GM18858 (cell line): ENCODE results near the gene ZCCHC14.

ENCODE experiments used
- ATAC-seq: cut with Tn5 transposase; IDR thresholded peaks from one replicate; pipeline ENCODE4 v1.9.1; 2021; ENCODE audit not compliant: unreplicated experiment

The ZCCHC14 gene

GRCh38 chr16:87435372-87436224, 57.2 kb downstream of the ZCCHC14 start:
- no peak for ATAC-seq

GRCh38 chr16:87434146-87434667, 58.6 kb downstream of the ZCCHC14 start:
- no peak for ATAC-seq

GRCh38 chr16:87432330-87432915, 60.4 kb downstream of the ZCCHC14 start:
- no peak for ATAC-seq

GRCh38 chr16:87431926-87432325, 60.9 kb downstream of the ZCCHC14 start:
- ATAC-seq: no peak

- ATAC-seq: no peak
Measured at GRCh38 chr16:87426423-87427215, 66.2 kb downstream of the ZCCHC14 start.

GRCh38 chr16:87425941-87426340, 66.9 kb downstream of the ZCCHC14 start:
- no peak for ATAC-seq

GRCh38 chr16:87424266-87424665, 68.6 kb downstream of the ZCCHC14 start:
- no peak for ATAC-seq

GRCh38 chr16:87423429-87423828, 69.4 kb downstream of the ZCCHC14 start:
- ATAC-seq: no peak

GRCh38 chr16:87422106-87422505, 70.7 kb downstream of the ZCCHC14 start:
- ATAC-seq: no peak

- no peak for ATAC-seq
Measured at GRCh38 chr16:87421003-87421912, 71.6 kb downstream of the ZCCHC14 start.

- ATAC-seq: no peak
Measured at GRCh38 chr16:87420026-87421002, 72.5 kb downstream of the ZCCHC14 start.

GRCh38 chr16:87418644-87419043, 74.2 kb downstream of the ZCCHC14 start:
- ATAC-seq: no peak

GRCh38 chr16:87418216-87418615, 74.6 kb downstream of the ZCCHC14 start:
- no peak for ATAC-seq

GRCh38 chr16:87417528-87417910, 75.3 kb downstream of the ZCCHC14 start:
- ATAC-seq: no peak

- no peak for ATAC-seq
Measured at GRCh38 chr16:87416826-87417527, 75.8 kb downstream of the ZCCHC14 start.

GRCh38 chr16:87415441-87415840, 77.4 kb downstream of the ZCCHC14 start:
- no peak for ATAC-seq

GRCh38 chr16:87414251-87414680, 78.6 kb downstream of the ZCCHC14 start:
- ATAC-seq: no peak

GRCh38 chr16:87412996-87413421, 79.8 kb downstream of the ZCCHC14 start:
- no peak for ATAC-seq
